Measurements from ENCODE around the gene NFATC2. TPM values are rescaled to one million over a fixed set of nuclear protein-coding genes. Genes with fewer than 3 reads are reported as not detected.

The NFATC2 gene
- total RNA-seq, 1 donor from 2014 or later = 2.0 TPM

- Mint-ChIP-seq H3K36me3 (ENCODE audit: low read depth) (peaks cover 7% of the 10 kb centered on the region), H3K4me3 (ENCODE audit: unreplicated experiment) (no peak overlapping the region), H3K27ac (ENCODE audit: unreplicated experiment) (no peak overlapping the region), H3K4me1 (ENCODE audit: low read depth) (no peaks in the 10 kb centered on the region), H3K27me3 (ENCODE audit: low read depth) (no peaks in the 10 kb centered on the region), H3K9me3 (ENCODE audit: low read depth) (peaks cover 11% of the 10 kb centered on the region)
- DNase-seq (ENCODE audit: low spot score) = no peak
- TF ChIP-seq CTCF (IDR thresholded peaks at IDR 0.05) = no peak
Observed at GRCh38 chr20:51473771-51474170, 68.7 kb downstream of the NFATC2 start.

- Mint-ChIP-seq H3K4me1 (ENCODE audit: low read depth) (no peaks in the 10 kb centered on the region), H3K27me3 (ENCODE audit: low read depth) (no peaks in the 10 kb centered on the region), H3K36me3 (ENCODE audit: low read depth) (peaks cover 7% of the 10 kb centered on the region), H3K4me3 (ENCODE audit: unreplicated experiment) (no peak overlapping the region), H3K27ac (ENCODE audit: unreplicated experiment) (no peak overlapping the region), H3K9me3 (ENCODE audit: low read depth) (peaks cover 11% of the 10 kb centered on the region)
- DNase-seq (ENCODE audit: low spot score) = no peak
- TF ChIP-seq CTCF (IDR thresholded peaks at IDR 0.05) = no peak
Observed at GRCh38 chr20:51473256-51473655, 69.3 kb downstream of the NFATC2 start.

- DNase-seq (ENCODE audit: low spot score) = no peak
- no peak for TF ChIP-seq CTCF (IDR thresholded peaks at IDR 0.05)
- Mint-ChIP-seq H3K9me3 (ENCODE audit: low read depth) (no peaks in the 10 kb centered on the region), H3K36me3 (ENCODE audit: low read depth) (peaks cover 4% of the 10 kb centered on the region), H3K4me3 (ENCODE audit: unreplicated experiment) (no peak overlapping the region), H3K27ac (ENCODE audit: unreplicated experiment) (no peak overlapping the region), H3K27me3 (ENCODE audit: low read depth) (no peaks in the 10 kb centered on the region), H3K4me1 (ENCODE audit: low read depth) (no peaks in the 10 kb centered on the region)
Observed at GRCh38 chr20:51470907-51471411, 71.6 kb downstream of the NFATC2 start.

GRCh38 chr20:51470499-51470820, 72.1 kb downstream of the NFATC2 start:
- Mint-ChIP-seq H3K27ac (ENCODE audit: unreplicated experiment) (no peak overlapping the region), H3K27me3 (ENCODE audit: low read depth) (no peaks in the 10 kb centered on the region), H3K36me3 (ENCODE audit: low read depth) (peaks cover 4% of the 10 kb centered on the region), H3K4me3 (ENCODE audit: unreplicated experiment) (no peak overlapping the region), H3K9me3 (ENCODE audit: low read depth) (no peaks in the 10 kb centered on the region), H3K4me1 (ENCODE audit: low read depth) (no peaks in the 10 kb centered on the region)
- DNase-seq (ENCODE audit: low spot score) = no peak
- no peak for TF ChIP-seq CTCF (IDR thresholded peaks at IDR 0.05)

- no peak for DNase-seq (ENCODE audit: low spot score)
- H3K4me1 Mint-ChIP-seq (ENCODE audit: low read depth) = no peaks in the 10 kb centered on the region
- H3K4me3 Mint-ChIP-seq (ENCODE audit: unreplicated experiment) = no peak overlapping the region
- peaks cover 4% of the 10 kb centered on the region for H3K36me3 Mint-ChIP-seq (ENCODE audit: low read depth)
- no peaks in the 10 kb centered on the region for H3K9me3 Mint-ChIP-seq (ENCODE audit: low read depth)
- no peak overlapping the region for H3K27ac Mint-ChIP-seq (ENCODE audit: unreplicated experiment)
- no peak for TF ChIP-seq CTCF (IDR thresholded peaks at IDR 0.05)
- H3K27me3 Mint-ChIP-seq (ENCODE audit: low read depth) = no peaks in the 10 kb centered on the region
Observed at GRCh38 chr20:51469578-51470498, 72.7 kb downstream of the NFATC2 start.

Measured in chondrocyte (in vitro differentiated cells).